Right forelimb (tissue), 1 donor: Measurements from ENCODE around the gene ULK4.
A peak's percentile ranks its signal among the peaks of the same experiment; 100 is the strongest.
"Not testable (repeated sequence)": the region's sequence is repeated elsewhere in the genome, so short reads cannot be mapped to it uniquely, and the experiment has no call there.

ENCODE experiments used
- DNase-seq: peaks from one replicate; pipeline ENCODE4 v3.0.0-alpha.2; 2018

ULK4 gene

DNA sequence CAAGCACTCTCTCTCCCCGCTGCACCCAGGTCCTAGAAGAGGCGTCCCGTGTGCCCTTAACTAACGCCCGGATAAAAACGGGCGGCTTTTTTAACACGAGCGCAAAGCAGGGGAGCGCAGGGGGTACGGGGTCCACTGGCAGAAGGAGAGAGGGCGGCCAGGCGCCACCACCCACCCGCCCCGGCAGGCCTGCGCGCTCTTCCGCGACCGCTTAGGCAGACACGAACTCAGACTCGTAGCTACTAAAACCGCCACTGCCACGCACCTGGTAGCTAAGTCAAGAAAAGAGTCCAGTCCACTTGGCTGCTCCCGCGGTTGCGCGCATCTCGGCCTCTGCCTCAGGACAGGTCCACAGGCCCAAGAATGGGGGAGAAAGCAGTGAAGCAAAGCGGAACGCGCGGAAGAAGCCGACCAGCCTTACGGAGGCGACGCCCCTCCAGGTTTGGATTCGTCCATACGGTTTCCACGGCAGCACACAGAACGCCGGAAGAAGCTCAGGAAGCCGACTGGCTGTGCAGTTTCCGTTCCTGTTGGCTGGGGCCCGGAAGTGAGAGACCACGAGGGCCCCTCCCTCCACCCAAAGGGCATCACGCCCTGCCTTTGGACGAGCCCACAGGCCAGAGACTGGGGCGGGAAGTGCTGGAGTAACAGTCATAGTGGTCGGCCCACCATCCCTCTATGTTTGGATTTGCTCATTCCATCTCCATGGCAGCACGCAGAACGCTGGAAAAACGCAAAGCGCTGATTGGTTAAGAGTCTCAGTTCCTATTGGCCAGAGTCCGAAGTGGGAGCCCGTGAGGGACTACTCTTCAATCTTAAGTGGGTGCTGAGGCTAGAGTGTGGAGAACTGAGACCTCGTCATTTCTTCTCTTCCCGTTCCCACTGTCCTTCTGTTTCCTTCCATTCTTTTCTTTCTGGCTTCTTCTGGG is at the start of gene ULK4:
ULK4 (minus strand) TSS at position 353 of the 929 bp plus-strand sequence. CDS start 7,344 bp downstream, outside the sequence.
- DNase-seq: peak; percentile 98

DNA sequence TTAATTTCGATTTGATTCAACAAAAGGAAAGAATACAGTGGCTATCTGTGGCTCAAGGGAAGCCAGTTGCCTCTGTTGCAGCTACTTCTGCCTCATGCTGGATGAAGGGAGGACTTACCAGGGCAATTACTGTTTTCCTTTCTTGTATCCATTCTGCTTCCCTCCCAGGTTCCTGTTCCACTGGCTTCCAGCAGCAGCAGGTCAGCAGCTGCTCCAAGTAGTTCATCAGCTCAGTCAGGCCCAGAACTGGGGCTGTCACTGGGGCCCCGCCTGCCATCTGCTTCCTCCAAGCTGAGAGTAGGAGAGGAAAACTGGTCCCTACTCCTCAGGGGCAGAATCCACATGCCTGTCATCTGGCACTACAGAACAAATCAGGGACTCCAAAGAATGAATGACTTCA is 48.6 kb upstream of the ULK4 start:
- DNase-seq: peak; percentile 48

DNA sequence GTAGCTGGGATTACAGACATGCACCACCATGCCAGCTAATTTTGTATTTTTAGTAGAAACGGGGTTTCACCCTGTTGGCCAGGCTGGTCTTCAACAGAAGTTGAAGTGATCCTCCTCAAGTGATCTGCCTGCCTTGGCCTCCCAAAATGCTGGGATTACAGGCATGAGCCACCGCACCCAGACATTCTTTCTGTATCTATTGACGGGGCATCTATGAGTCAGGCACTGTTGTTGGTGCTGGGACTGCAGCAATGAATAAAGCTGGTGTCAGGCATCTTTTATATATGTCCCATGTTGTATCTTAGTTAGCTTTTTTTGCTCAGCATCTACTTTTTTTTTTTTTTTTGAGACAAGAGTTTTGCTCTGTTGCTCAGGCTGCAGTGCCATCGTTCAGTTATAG is 47.6 kb upstream of the ULK4 start:
- DNase-seq: no peak

DNA sequence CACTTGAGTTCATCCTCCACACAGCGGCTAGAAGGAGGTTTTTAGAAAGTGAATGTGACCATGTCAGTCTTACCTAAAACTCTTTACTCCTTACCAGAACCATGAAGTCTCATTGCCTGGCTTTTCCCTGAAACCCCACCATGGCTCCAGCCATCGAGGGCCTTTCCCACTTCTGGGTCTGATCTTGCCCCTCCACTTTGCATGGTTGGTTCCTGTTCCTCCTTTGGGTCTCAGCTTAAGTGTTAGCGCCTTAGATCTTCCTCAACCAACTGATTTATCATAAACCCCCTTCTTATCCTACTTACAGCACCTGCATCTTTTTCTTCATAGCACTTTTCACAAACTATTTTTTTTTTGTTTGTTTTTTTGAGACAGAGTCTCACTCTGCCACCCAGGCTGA is 45.9 kb upstream of the ULK4 start:
- DNase-seq: no peak

DNA sequence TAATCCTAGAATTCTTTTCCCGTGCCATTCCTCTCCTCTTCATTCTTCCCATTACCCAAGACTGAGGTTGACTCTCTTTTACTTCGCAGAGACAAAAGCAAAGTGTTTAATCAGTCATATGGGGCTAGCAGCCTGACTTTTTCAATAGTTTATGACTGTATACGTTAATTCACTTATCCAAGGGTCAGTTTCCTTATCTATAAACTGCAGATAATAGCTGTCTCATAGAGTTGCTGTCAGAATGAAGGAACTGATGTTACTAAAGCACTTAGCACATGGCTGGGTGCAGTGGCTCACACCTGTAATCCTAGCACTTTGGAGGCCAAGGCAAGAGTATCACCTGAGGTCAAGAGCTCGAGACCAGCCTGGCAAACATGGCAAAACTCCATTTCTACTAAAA is 43.5 kb upstream of the ULK4 start:
- no peak for DNase-seq

DNA sequence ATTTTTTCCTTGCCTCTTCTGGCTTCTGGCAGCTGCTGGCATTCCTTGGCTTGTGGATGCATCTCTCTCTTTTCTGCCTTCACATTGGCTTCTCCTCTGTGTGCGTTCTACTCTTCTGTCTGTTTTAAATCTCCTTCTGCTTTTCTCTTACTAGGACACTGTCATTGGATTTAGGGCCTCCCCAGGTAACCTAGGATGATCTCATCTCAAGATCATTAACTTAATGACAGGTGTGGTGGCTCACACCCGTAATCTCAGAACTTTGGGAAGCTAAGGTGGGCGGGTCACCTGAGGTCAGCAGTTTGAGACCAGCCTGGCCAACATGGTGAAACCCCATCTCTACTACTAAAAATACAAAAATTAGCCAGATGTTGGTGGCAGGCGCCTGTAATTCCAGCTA is 40.9 kb upstream of the ULK4 start:
- DNase-seq: no peak

DNA sequence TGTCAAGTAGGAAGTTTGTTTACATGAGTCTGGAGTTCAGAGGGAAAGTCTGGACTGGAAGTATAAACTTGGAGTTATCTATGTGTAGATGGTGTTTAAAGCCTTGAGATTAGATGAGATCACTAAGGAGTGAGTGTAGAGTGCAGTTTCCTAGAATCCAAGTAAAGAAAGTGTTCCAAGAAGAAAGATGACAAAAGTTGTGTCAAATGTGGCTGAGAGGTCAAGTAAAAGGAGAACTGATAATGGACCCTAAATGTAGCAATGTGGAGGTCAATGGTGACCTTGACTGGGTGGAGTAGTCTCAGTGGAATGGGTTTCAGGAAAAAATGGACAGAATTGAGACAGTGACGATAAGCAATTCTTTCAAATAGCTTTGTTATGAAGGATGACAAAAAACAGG is 39.9 kb upstream of the ULK4 start:
- DNase-seq: no peak

DNA sequence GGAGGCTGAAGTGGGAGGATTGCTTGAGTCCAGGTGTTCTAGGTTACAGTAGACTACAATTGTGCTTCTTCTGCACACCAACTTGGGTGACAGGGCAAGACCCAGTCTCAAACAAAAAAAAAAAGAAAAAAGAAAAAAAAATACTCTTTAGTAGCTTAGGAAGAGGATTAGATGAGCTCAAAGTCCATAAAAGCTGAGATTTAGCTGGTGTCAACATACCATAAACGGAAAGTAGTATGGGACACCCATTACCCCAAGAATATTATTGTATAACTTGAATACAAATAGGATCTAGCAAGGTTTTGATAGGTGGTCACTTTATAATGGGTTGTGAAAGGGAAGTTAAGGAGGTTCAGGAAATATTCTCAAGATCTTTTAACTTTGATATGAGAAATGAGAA is 38.0 kb upstream of the ULK4 start:
- no peak for DNase-seq

DNA sequence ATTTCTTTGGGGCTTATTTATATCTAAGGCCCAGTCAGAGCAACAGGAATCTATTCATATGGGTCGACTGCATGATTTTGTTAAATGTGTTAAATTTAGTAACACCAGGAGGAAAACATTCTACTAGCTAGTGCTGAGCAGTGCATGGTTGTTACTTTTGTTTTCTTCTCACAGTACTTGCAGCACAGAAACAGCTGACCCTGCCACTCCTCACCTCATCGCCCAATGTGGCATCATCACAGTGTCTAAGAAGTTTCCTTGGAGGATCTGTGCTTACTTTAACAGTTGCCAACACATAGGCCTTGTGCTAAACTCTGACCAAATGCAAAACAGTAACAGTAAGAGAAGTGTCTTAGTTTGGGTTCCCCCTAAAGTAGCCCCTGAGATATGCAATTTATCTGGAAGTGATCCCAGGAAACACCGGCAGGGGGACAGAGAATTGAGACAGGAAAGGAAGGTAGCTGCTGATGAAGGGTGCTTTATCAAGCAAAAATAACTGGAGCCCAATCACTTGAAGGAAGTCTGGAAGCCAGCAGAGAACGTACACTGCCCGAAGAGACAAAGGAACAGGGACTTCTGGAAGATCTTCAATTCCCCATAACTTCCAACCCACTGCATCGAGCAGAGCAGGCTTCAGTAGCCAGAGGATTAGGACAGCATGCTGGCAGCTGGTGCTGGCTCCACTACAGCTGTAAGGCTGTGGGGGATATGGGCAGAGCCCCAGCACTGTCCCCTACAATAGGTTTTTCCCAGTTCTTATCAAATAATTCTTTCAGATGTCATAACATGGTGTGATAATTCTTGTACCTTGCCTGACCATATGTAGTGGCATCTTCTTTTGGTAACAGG is 36.0 kb upstream of the ULK4 start:
- peak; percentile 48 for DNase-seq

DNA sequence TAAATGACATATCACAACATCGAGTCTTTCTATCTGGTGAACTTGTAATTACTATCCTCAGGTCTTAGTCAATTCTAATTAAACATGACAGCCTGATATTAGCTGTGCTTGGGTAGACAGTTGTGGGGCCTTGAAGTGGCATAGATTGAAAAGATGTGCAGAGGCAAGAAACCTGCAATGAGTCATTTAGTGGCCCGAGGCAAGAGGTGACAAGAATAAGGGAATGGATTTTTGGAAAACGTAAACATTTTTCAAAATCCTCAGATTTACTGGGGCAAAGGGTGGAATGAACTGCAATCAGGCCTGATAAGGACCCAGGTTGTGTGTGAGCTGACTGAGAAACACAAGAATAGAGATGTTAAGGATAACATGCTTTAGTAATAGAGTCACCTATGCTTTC is 29.5 kb upstream of the ULK4 start:
- DNase-seq: no peak

DNA sequence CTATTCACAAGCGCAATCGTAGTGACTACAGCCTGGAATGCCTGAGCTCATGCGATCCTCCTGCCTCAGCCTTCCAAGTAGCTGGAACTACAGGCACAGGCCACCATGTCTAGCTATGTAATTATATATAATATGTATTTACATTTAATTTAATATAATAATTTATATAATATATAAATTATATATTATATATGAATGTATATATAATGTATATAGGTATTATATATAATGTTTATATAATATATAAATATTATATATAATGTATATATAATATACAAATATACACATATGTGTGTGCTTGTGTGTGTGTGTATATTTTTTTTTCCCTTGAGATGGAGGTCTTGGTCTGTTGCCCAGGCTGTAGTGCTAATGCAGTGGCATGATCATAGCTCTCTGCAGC is 27.6 kb upstream of the ULK4 start:
- DNase-seq: no peak

DNA sequence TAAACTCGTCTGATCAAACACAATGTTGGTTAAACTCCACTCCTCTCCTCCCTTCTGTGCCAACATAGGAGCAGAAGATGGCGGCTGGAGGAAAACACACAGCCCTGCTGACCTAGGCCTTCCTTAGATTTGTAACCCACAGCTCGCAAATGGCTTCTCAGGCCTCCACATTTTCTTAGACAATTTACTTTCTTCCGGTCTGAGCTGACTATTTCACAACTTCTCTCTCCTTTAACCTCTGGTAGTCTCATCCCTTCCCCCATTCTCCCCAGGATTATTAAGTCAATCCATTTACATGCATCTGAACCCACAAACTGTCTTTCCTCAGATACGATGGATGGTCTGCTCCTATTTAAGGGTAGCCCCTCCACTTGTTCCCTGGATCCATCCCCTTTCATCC is 25.7 kb upstream of the ULK4 start:
- no peak for DNase-seq

DNA sequence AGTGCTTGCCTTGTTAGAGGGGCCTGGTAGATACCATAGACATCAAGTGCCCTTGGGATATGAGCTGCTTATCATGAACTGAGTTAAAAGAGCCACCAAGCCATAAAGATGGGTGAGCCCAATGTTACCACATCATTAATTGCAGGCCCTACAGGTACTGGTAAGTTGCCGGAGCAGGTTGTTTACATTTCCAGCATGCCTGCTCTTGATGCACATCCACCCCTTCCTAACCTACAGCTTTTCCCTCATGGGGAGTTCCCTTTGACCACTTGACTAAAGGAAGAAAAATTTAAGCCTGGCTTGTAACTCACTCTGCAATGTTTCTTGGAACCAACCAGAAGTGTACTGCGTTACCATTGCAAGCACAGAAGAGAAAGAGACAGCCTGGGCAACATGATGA is 24.7 kb upstream of the ULK4 start:
- DNase-seq: no peak

DNA sequence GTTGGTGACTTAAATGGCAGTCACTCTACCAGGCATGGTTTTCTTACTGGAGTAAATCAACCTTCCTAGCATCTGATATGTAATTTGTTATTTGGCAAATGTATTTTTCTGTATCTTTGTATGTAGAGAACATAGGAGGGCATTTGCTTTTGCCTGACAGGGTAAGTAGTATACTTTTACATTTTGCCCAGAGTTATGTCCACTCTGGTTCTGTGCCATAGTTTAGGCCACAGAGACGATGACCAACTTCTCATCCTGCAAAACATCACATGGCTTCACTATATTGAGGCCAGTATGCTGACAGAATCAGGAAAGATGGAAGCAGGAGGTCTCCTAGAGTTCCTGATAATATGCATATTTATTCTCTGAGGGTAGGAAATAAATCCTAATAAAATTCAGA is 23.1 kb upstream of the ULK4 start:
- no peak for DNase-seq

DNA sequence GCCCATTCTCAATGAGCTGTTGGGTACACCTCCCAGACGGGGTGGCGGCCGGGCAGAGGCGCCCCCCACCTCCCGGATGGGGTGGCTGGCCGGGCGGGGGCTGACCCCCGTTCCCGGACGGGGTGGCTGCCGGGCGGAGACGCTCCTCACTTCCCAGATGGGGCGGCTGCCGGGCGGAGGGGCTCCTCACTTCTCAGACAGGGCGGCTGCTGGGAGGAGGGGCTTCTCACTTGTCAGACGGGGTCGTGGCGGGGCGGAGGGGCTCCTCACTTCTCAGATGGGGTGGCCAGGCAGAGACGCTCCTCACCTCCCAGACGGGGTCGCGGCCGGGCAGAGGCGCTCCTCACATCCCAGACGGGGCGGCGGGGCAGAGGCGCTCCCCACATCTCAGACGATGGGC is 21.2 kb upstream of the ULK4 start:
- DNase-seq: not testable (repeated sequence)

DNA sequence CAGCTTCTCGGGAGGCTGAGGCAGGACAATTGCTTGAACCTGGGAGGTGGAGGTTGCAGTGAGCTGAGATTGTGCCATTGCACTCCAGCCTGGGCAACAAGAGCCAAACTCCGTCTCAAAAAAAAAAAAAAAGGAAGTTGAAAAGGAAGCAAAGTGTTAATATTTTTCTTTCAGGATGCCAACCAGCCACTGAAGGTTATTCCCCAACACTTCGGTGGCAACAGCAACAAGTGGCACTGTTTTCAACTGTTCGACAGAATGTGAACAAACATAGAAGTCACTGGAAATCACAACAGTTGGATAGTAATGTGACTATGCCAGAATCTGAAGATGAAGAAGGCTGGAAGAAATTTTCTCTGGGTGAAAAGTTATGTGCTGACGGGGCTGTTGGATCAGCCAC is 15.5 kb upstream of the ULK4 start:
- not testable (repeated sequence) for DNase-seq

DNA sequence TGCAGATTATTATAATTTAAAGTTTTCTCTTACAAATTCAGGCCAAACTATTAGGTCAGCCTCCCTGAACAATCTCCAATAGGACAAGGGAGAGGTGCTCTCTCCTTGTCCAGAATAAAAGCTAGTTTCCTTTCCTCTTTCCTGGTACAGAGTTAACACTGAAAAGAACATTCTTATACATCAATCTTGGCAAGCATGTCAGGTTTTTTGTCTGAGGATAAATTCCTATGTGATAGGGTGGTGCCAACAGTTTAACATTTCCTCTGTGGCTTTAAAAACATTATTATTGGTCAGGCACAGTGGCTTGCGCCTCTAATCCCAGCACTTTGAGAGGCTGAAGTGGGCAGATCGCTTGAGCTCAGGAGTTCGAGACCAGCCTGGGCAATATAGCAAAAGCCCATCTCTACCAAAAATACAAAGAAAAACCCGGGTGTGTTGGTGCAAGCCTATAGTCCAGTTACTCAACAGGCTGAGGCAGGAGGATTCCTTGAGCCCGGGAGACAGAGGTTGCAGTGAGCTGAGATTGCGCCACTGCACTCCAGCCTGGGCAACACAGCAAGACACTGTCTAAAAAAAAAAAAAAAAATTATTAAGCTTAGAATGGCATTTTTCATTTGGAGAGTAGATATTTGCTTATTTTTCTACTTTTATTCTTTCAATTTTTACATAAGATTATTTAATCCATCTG is 13.7 kb upstream of the ULK4 start:
- DNase-seq: no peak

DNA sequence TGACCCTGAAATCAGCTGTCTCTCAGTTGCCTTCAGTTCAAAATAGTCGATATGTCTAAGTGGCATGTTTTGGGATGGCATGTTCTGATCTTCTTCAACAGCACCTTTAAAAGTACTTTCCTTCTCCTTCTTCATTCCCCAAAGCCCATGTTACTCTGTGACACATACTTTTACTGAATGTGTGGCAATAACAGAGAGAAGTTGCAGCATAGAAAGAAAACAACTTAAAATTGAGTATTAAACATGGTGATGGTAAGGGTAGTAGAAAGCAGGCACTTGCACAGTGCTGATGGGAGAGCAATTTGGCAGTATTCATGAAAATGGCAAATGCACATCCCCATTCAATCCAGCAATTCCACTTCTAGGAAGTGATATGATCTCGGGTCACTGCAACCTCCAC is 12.3 kb upstream of the ULK4 start:
- DNase-seq: no peak

DNA sequence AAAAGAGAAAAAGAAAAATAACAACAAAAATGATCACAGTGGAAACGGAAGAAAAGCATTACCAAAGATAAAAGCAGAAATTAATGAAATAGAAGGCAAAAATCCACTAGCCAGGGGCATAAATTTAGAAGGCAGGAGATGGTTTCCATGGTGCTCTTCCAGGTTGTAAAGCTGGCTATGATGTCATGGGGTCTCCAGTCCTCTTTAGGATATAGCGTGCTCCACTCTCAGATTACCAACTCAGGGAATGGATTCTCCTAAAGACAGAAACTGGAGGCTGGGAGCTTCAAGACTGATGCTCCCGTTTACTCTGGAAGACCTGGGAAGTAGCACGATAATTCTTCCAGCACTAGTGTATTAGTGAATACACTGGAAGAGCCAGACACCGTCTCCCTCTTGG is 10.9 kb upstream of the ULK4 start:
- DNase-seq: no peak

DNA sequence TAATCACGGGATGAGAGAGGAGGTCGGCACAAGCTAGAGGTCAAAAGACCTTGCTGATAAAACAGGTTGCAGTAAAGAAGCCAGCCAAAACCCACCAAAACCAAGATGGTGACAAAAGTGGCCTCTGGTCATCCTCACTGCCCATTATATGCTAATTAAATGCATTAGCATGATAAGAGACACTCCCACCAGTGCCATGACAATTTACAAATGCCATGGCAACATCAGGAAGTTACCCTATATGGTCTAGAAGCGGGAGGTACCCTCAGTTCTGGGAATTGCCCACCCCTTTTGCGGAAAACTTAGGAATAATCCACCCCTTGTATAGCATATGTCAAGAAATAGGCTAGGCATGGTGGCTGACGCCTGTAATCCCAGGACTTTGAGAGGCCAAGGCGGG is 4.3 kb upstream of the ULK4 start:
- DNase-seq: no peak

DNA sequence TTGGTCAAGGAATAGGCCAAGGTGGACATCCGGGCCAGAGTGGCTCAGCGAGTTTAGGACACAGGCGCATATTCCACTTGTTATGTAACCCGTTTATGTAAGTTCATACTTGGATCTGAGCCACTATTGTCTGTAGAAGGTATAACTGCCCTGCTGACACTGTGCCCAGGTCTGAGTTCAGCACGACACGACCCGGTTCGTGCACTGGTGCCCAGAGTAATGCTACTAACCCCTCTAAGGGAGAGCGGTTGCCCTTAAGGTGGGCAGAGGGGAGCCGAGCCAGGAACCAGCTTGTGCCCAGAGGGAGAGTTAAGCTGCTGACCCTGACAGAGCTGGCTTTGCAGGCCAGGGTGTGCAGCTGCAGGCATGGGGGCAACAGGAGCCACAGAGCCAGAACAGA is 1.9 kb upstream of the ULK4 start:
- DNase-seq: no peak

DNA sequence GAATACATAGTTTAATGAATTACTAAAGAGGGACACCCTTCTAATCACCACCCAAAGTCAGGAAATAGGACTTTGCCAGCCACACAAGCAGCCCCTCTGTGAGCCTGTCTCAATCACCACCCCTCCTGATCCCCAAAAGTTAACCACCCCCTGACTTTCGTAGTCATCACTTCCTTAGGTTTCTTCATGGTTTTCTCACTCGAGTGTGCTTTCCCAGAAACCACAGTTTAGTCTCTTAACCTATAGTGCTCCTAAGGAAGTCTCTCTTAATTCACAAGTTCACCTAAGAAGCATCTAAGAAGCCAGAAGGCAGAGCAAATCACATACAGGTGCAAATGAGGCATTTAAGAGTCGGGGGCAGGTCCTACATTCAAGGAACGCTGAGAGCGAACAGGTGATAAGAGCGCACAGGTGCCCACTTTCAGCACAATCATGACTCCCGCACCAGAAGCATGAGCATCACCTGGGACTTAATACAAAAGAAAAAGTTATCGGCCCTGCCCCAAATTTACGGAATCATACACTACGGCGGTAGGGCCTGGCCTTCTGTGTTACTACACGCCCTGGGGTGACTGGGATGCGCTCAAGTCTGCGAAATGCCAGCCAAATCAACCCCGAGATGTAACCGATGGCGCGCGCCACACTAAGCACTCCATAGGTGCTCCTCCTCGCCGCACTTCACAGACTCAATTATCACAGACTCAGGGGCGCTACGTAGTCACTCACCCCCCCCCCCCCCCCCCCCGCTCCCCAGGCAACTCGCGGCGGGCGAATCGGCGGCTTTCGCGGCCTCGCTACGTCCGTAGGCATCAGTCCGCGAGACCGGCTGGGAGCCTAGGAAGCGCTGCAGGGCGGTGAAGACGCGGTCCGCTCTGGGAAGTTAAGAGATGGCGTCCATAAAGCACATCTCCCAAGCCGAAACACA is 815 bp downstream of the ULK4 start:
- peak; percentile 64 for DNase-seq
